ENCODE results near the gene PIP4K2B. TPM values are rescaled to one million over a fixed set of nuclear protein-coding genes. Genes with fewer than 3 reads are reported as not detected.

Gene PIP4K2B
- total and polyA plus RNA-seq, 7 donors = 19.3 to 72.6 (median 62.5) TPM

DNA sequence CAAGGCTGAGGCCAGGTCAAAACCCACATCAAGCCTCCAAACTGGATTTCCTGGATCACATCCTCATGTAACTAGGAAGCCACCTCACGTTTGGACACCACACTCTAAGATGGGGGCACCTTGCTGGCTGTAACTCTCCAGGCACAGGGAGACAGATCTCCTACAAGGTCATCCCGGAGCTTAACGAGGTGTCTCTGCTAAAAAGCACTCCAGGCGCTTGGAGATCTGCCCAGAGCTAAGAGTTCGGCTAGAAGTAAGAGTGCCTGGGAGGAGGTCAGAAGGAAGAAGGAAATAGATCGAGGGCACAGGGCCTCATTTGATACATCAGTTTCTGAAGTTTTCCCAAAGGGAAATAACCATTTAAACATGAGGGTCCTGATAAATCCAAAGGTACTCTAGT is 30.9 kb downstream of the PIP4K2B start:
- 37 to 58% (median 41%) methylated on average over 6 of the region's 6 CpGs for WGBS, 3 donors
- intact Hi-C loops (cut with DNase I) = no loop called here
- Histone ChIP-seq H3K27me3 (ENCODE audit: insufficient read depth in 3 of 3, low read length in 2 of 3) (no peaks in the 10 kb centered on the region), H3K9me3 (no peaks in the 10 kb centered on the region), H3K4me3 (no peak overlapping the region), H3K4me1 (no peaks in the 10 kb centered on the region), H3K36me3 (ENCODE audit: insufficient read depth in 1 of 2, low read depth in 1 of 2) (peaks cover 4 to 99% of the 10 kb centered on the region in 2 donors), H3K27ac (no peak overlapping the region)
- DNase-seq (no peak), ATAC-seq (no peak)
- no peak for TF ChIP-seq CTCF (IDR thresholded peaks at IDR 0.05)

DNA sequence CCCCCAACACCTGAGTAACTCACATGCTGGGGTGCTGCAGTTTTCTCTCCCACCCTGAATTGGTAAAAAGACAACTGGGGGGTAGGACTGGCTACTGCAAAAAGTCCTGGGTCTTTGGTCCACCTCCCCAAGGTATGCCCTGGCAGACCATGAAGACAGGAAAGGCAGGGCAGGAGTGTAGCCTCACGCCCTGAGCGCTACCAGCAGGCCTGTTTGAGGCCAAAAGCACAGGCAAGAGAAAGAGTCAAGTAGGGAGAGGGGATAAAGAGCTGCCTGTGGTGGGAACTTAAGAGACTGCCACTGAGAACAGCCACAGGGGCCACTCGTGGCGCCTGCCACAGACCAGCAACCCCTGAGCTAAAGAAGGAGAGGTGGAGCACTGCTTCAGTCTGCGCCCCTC is 33.0 kb downstream of the PIP4K2B start:
- Histone ChIP-seq H3K4me1 (no peaks in the 10 kb centered on the region), H3K27me3 (ENCODE audit: insufficient read depth in 3 of 3, low read length in 2 of 3) (no peaks in the 10 kb centered on the region), H3K36me3 (ENCODE audit: insufficient read depth in 1 of 2, low read depth in 1 of 2) (peaks cover 11 to 99% of the 10 kb centered on the region in 2 donors), H3K4me3 (no peak overlapping the region), H3K9me3 (no peaks in the 10 kb centered on the region), H3K27ac (no peak overlapping the region)
- DNase-seq (no peak), ATAC-seq (no peak)
- TF ChIP-seq CTCF (IDR thresholded peaks at IDR 0.05) = no peak
- 88 to 91% (median 91%) methylated on average over 5 of the region's 5 CpGs for WGBS, 3 donors
- intact Hi-C loops (cut with DNase I) = no loop called here

GRCh38 chr17:38762231-38762630 is 37.1 kb downstream of the PIP4K2B start:
- Histone ChIP-seq H3K27me3 (ENCODE audit: insufficient read depth in 3 of 3, low read length in 2 of 3) (no peaks in the 10 kb centered on the region), H3K4me1 (no peaks in the 10 kb centered on the region), H3K4me3 (no peak overlapping the region), H3K36me3 (ENCODE audit: insufficient read depth in 1 of 2, low read depth in 1 of 2) (peaks cover 20 to 99% of the 10 kb centered on the region in 2 donors), H3K9me3 (no peaks in the 10 kb centered on the region), H3K27ac (no peak overlapping the region)
- DNase-seq (no peak), ATAC-seq (peak in 1 of 4 donors; percentile 19)
- no peak for TF ChIP-seq CTCF (IDR thresholded peaks at IDR 0.05)
- intact Hi-C loops (cut with DNase I) = no loop called here
- WGBS, 3 donors = 52 to 68% (median 54%) methylated on average over 3 of the region's 3 CpGs

- intact Hi-C loops (cut with DNase I) = no loop called here
- Histone ChIP-seq H3K36me3 (ENCODE audit: insufficient read depth in 1 of 2, low read depth in 1 of 2) (peaks cover 16 to 99% of the 10 kb centered on the region in 2 donors), H3K27me3 (ENCODE audit: insufficient read depth in 3 of 3, low read length in 2 of 3) (no peaks in the 10 kb centered on the region), H3K27ac (no peak overlapping the region), H3K4me3 (no peak overlapping the region), H3K9me3 (no peaks in the 10 kb centered on the region), H3K4me1 (no peaks in the 10 kb centered on the region)
- DNase-seq (no peak), ATAC-seq (peak in 2 of 4 donors; percentile 28 to 32)
- whole genome bisulfite sequencing, 3 donors = 83 to 87% (median 84%) methylated on average over 4 of the region's 4 CpGs
- no peak for TF ChIP-seq CTCF (IDR thresholded peaks at IDR 0.05)
Observed at GRCh38 chr17:38761612-38762011, 37.7 kb downstream of the PIP4K2B start.

GRCh38 chr17:38753071-38753506 is 46.3 kb downstream of the PIP4K2B start:
- no peak for TF ChIP-seq CTCF (IDR thresholded peaks at IDR 0.05)
- Histone ChIP-seq H3K4me1 (peaks cover 32% of the 10 kb centered on the region), H3K4me3 (peak overlapping the region; percentile 79)

More at GRCh38 chr17:38753071-38753506, 46.3 kb downstream of the PIP4K2B start:
- WGBS, 3 donors = 5 to 9% (median 6%) methylated on average over 22 of the region's 22 CpGs
- peaks cover 0 to 35% (median 5%) of the 10 kb centered on the region in 3 donors for H3K27me3 ChIP-seq (ENCODE audit: insufficient read depth in 3 of 3, low read length in 2 of 3)
- intact Hi-C loops (cut with DNase I) = loop anchor here in 1 of 2 donors (5.0 to 10.0 kb wide), 2 partner anchors 72 to 399 kb away; partner anchors contain the start of genes CWC25 and PLXDC1
- ATAC-seq = no peak
- H3K27ac ChIP-seq = peak overlapping the region; percentile 92
- no peak for DNase-seq
- H3K36me3 ChIP-seq (ENCODE audit: insufficient read depth in 1 of 2, low read depth in 1 of 2) = peaks cover 3 to 45% of the 10 kb centered on the region in 2 donors
- H3K9me3 ChIP-seq = no peaks in the 10 kb centered on the region

Measured in psoas muscle (tissue), 8 donors.